B cell (primary cell): ENCODE results near the gene SEC63.

ENCODE experiments used
- EZH2 ChIP-seq: IDR thresholded peaks from 2 replicates; pipeline ENCODE4 v1.6.1; 2012; ENCODE audit warnings: borderline replicate concordance, low read depth, mild to moderate bottlenecking, moderate library complexity, low read length; ENCODE audit not compliant: insufficient read depth, poor library complexity, severe bottlenecking
- TF ChIP-seq, protein P1 (sequence below): fragments of 200-600 bp; IDR thresholded peaks from one replicate; pipeline ENCODE4 v1.8.0; 2022; ENCODE audit warnings: antibody characterized with exemption, mild to moderate bottlenecking

DNA sequence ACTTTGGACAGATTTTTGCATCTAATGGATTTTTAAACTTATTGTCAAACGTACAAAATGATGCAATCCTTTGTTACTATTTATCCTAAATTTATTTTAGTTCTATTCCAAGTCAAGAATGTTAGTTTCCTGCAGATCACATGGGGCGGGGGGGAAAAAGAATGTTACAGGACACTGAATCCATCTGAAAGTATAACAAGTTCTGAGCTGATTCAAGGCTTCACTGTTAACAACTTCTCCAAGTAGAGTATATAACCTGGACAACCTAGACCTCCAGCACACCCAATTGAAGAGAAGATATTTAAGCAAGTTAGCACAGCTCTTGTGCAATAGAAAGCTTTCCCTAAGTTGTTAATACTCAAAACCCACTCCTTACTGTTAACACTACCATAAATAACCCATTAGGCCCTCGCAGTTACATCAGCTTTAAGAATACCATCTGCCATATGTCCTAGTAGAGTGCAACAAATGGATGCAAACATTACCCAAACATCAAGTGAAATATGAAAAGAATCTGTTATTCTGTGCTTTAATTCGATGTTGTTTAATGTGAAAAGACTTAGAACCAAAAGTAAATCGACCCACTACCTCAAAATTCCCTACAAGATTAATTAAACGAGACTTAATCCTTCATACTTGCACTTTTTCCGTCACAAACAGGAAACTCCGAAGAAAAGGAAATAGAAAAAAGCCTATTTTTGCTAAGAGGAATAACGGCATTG, 1.3 kb downstream of the SEC63 start:
- TF ChIP-seq, protein P1, sequence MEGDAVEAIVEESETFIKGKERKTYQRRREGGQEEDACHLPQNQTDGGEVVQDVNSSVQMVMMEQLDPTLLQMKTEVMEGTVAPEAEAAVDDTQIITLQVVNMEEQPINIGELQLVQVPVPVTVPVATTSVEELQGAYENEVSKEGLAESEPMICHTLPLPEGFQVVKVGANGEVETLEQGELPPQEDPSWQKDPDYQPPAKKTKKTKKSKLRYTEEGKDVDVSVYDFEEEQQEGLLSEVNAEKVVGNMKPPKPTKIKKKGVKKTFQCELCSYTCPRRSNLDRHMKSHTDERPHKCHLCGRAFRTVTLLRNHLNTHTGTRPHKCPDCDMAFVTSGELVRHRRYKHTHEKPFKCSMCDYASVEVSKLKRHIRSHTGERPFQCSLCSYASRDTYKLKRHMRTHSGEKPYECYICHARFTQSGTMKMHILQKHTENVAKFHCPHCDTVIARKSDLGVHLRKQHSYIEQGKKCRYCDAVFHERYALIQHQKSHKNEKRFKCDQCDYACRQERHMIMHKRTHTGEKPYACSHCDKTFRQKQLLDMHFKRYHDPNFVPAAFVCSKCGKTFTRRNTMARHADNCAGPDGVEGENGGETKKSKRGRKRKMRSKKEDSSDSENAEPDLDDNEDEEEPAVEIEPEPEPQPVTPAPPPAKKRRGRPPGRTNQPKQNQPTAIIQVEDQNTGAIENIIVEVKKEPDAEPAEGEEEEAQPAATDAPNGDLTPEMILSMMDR, result no peak
- no peak for TF ChIP-seq EZH2
